GM12892 (cell line): ENCODE data around the gene B4GALNT1.
"Not testable (repeated sequence)": the region's sequence is repeated elsewhere in the genome, so short reads cannot be mapped to it uniquely, and the experiment has no call there.

Experiments used
- DNase-seq: peaks from one replicate; pipeline ENCODE4 v3.0.0; 2011; ENCODE audit not compliant: insufficient read length
- FAIRE-seq: peaks from 2 replicates; lab custom pipeline; 2011; peaks lifted over from hg19 to GRCh38; lab: Jason Lieb, UNC
- POLR2A ChIP-seq: IDR thresholded peaks from 2 replicates; pipeline ENCODE4 v1.6.1; 2011; ENCODE audit warnings: low read depth, low read length, control low read depth
- POLR2AphosphoS5 ChIP-seq: IDR thresholded peaks from 2 replicates; pipeline ENCODE4 v1.6.1; 2011; ENCODE audit warnings: low read depth, low read length, control low read depth
- TAF1 ChIP-seq: IDR thresholded peaks from 2 replicates; pipeline ENCODE4 v1.6.1; 2011; ENCODE audit warnings: low read depth, mild to moderate bottlenecking, control low read depth, low read length, borderline replicate concordance

The B4GALNT1 gene

GRCh38 chr12:57623385-57623784 lies 9.6 kb downstream of the B4GALNT1 start:
- no peak for FAIRE-seq
- TF ChIP-seq POLR2AphosphoS5 (no peak), POLR2A (no peak), TAF1 (no peak)
- DNase-seq: no peak

DNA sequence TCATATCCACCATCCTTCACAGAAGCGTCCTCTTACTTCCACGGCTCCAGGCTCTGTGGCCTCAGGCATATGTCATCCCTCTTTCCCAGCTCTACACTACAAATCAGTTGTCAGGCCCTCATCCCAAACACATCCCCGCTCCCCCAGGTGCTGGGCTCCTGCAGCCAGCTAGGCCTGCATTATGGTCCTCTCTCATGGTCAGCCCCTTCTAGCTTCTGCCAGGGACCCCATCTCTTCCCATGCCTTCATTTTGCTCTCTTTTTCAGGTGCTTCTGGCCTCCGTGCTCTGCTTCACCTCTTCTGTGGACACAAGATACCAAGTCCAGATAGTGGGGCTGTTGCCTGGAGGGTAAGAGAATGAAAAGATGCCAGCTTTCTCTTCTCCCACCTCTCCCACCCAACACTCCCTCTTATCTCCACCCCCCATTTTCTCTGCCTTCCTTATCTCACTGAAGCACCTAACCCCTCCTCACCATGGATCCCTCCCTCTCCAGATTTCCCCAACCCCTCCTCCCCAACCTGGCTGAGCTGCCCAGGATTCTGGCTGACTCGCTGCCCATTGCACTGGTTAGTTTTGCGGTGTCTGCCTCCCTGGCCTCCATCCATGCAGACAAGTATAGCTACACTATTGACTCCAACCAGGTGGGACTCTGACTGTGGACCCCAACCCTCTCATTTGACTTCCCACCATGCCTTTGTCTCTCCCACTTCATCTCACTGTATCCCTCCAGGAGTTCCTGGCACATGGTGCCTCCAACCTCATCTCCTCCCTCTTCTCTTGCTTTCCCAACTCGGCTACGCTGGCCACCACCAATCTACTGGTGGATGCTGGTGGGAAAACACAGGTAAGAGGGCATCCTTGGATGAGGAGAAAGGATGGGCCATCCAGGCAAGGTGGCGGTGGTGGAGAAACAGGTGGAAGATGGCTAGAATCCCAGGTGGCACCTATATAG lies 10.4 kb downstream of the B4GALNT1 start:
- DNase-seq (no peak), FAIRE-seq (no peak)
- TF ChIP-seq TAF1 (no peak), POLR2AphosphoS5 (no peak), POLR2A (no peak)

DNA sequence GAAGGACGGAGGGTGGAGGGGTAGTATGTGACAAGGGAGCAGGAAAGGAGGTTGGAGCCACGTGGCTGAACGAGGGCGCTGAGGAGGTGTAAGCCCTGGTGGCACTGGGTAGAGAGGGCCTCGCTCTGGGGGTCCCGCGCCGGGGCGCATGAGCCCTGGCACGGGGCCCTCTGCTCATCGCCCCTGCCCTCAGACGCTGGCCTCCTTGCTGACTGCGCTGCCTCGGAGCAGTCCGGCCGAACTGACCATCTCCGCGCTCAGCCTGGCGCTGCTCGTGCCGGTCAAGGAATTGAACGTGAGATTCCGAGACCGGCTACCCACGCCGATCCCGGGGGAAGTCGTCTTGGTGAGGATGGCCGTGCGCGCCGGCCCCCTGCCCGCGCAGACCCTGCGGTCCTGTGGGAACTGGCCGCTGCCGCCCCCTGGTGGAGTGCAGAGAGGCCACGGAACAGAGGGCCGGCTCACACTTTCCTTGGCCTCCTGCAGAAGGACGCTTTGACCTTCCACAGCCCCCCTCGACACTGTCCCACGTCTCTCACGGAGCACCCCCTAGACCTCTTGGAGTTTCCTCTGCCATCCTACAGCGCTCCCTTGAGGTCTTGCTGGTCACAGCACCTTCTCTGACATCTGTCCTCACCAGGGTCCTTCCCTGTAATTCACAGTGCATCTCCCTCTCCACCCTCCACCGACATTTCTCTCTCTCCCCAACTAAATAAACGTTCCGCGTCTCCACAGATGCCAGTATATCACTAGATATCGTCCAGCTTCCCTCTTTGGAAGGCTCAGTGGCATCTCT lies 11.3 kb downstream of the B4GALNT1 start:
- peak; percentile 76 for DNase-seq
- peak; percentile 95 for FAIRE-seq
- no peak for TF ChIP-seq POLR2A
- TF ChIP-seq TAF1: no peak
- no peak for TF ChIP-seq POLR2AphosphoS5

GRCh38 chr12:57620936-57621496 lies 12.0 kb downstream of the B4GALNT1 start:
- DNase-seq: no peak
- no peak for TF ChIP-seq POLR2A
- TF ChIP-seq TAF1: no peak
- no peak for TF ChIP-seq POLR2AphosphoS5
- no peak for FAIRE-seq

GRCh38 chr12:57620245-57620935 lies 12.6 kb downstream of the B4GALNT1 start:
- no peak for TF ChIP-seq POLR2AphosphoS5
- no peak for TF ChIP-seq POLR2A
- TF ChIP-seq TAF1: no peak
- FAIRE-seq (no peak), DNase-seq (no peak)

- no peak for TF ChIP-seq POLR2AphosphoS5
- TF ChIP-seq POLR2A: no peak
- no peak for TF ChIP-seq TAF1
- no peak for FAIRE-seq
- DNase-seq: no peak
Measured at GRCh38 chr12:57619434-57620244, 13.4 kb downstream of the B4GALNT1 start.

- no peak for DNase-seq
- FAIRE-seq: no peak
- TF ChIP-seq POLR2AphosphoS5 (no peak), TAF1 (no peak), POLR2A (no peak)
Measured at GRCh38 chr12:57618966-57619433, 14.0 kb downstream of the B4GALNT1 start.

DNA sequence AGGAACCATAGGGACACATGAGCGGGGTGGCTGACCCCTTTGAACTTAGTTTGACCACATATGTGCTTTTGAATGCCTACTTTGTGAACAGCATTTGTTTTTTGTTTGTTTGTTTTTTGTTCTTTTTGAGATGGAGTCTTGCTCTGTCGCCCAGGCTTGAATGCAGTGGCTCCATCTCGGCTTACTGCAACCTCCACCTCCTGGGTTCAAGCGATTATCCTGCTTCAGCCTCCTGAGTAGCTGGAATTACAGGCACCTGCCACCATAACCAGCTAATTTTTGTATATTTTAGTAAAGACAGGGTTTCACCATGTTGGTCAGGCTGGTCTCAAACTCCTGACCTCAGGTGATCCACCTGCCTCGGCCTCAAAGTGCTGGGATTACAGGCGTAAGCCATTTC lies 14.6 kb downstream of the B4GALNT1 start:
- FAIRE-seq, DNase-seq: not testable (repeated sequence)

DNA sequence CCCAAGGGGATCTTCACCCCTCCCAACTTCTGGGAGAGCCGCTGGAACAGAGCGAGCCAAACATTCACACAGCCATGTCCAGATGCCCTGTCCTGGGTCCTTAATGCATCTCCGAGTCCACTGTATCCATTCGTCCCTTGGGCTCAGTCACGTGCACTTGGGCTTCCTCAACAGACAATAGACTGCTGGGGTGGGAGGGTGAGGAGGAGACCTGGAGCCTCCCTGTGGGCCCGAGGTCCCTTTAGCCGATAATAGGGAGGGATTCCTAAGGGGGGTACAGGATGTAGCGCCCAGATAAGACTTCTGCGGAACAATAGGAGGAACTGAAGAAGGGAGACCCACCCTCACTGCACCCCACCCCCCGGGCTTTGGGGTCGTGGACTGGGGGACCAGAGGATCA lies 15.1 kb downstream of the B4GALNT1 start:
- FAIRE-seq (no peak), DNase-seq (no peak)
- no peak for TF ChIP-seq TAF1
- no peak for TF ChIP-seq POLR2A
- TF ChIP-seq POLR2AphosphoS5: no peak

- TF ChIP-seq TAF1 (no peak), POLR2AphosphoS5 (no peak), POLR2A (no peak)
- DNase-seq (no peak), FAIRE-seq (no peak)
Measured at GRCh38 chr12:57616383-57617101, 16.5 kb downstream of the B4GALNT1 start.
